Occipital lobe (tissue), 2 donors: ENCODE results near the gene DMD. TPM values are rescaled to one million over a fixed set of nuclear protein-coding genes. Genes with fewer than 3 reads are reported as not detected.

Experiments used
- DNase-seq: peaks from one replicate; lab custom pipeline; 2025; lab: John Stamatoyannopoulos, UW
- total RNA-seq: library from RNA; depleted of rRNA; stranded (reverse); fragments of >200 nt; gene quantifications from one replicate; pipeline ENCODE4 v1.2.3, GENCODE V29; 2014

Gene DMD
- total RNA-seq, 1 donor from 2014 or later: 78.5 TPM

- DNase-seq: no peak
Measured at GRCh38 chrX:31201503-31201902, 2009.8 kb downstream of the DMD start.

- DNase-seq: no peak
Measured at GRCh38 chrX:31200430-31200829, 2010.9 kb downstream of the DMD start.

- DNase-seq: no peak
Measured at GRCh38 chrX:31199840-31200114, 2011.6 kb downstream of the DMD start.

- DNase-seq: no peak
Measured at GRCh38 chrX:31199056-31199839, 2012.1 kb downstream of the DMD start.

GRCh38 chrX:31190221-31190975 lies 2021.0 kb downstream of the DMD start:
- DNase-seq: no peak

GRCh38 chrX:31186693-31187338 lies 2024.5 kb downstream of the DMD start:
- DNase-seq: no peak

GRCh38 chrX:31185884-31186283 lies 2025.5 kb downstream of the DMD start:
- DNase-seq: no peak

GRCh38 chrX:31181377-31182000 lies 2029.9 kb downstream of the DMD start:
- DNase-seq: no peak

GRCh38 chrX:31179203-31179602 lies 2032.1 kb downstream of the DMD start:
- DNase-seq: no peak

GRCh38 chrX:31178769-31179125 lies 2032.6 kb downstream of the DMD start:
- no peak for DNase-seq

GRCh38 chrX:31178064-31178768 lies 2033.1 kb downstream of the DMD start:
- no peak for DNase-seq

GRCh38 chrX:31170792-31171191 lies 2040.6 kb downstream of the DMD start:
- no peak for DNase-seq

- no peak for DNase-seq
Measured at GRCh38 chrX:31168551-31168950, 2042.8 kb downstream of the DMD start.

- DNase-seq: no peak
Measured at GRCh38 chrX:31166832-31167231, 2044.5 kb downstream of the DMD start.

GRCh38 chrX:31166416-31166815 lies 2044.9 kb downstream of the DMD start:
- DNase-seq: no peak

- no peak for DNase-seq
Measured at GRCh38 chrX:31165241-31166035, 2045.9 kb downstream of the DMD start.

GRCh38 chrX:31154946-31155345 lies 2056.4 kb downstream of the DMD start:
- no peak for DNase-seq

- DNase-seq: no peak
Measured at GRCh38 chrX:31153475-31154047, 2057.8 kb downstream of the DMD start.

GRCh38 chrX:31147175-31147574 lies 2064.2 kb downstream of the DMD start:
- DNase-seq: no peak

GRCh38 chrX:31139961-31140360 lies 2071.4 kb downstream of the DMD start:
- no peak for DNase-seq
